K562 (cell line): Measurements from ENCODE around the gene DGLUCY. TPM values are rescaled to one million over a fixed set of nuclear protein-coding genes. Genes with fewer than 3 reads are reported as not detected.

ENCODE experiments used
- ATF1 ChIP-seq, 2 experiments: fragments of 450-650 bp in 1 of 2; IDR thresholded peaks; 2 replicates each; pipeline ENCODE4 v1.6.1; 2016; ENCODE audit warnings: missing compliant biosample characterization in 1 of 2, missing genetic modification characterization in 1 of 2
- BHLHE40 ChIP-seq: IDR thresholded peaks from 2 replicates; pipeline ENCODE4 v1.6.1; 2011; ENCODE audit warnings: low read length, improper control_type of control experiment
- ESRRA ChIP-seq: fragments of 450-650 bp; IDR thresholded peaks from 2 replicates; pipeline ENCODE4 v1.6.1; 2014; ENCODE audit warnings: low read depth, mild to moderate bottlenecking, moderate library complexity, borderline replicate concordance
- FIP1L1 ChIP-seq: fragments of 200-400 bp; formaldehyde crosslinking; IDR thresholded peaks from 2 replicates; pipeline ENCODE4 v1.6.1; 2018; ENCODE audit warnings: mild to moderate bottlenecking, low read depth, low read length; ENCODE audit not compliant: poor library complexity, severe bottlenecking
- FOSL1 ChIP-seq: fragments of 200-800 bp; sonication (Bioruptor generic); conservative IDR thresholded peaks from 2 replicates; pipeline ENCODE4 v1.6.1; 2016; ENCODE audit warnings: missing genetic modification characterization, missing compliant biosample characterization
- HDAC1 ChIP-seq, 2 experiments: fragments of 450-650 bp; IDR thresholded peaks; 2 replicates each; pipeline ENCODE4 v1.6.1; 2016 to 2017; ENCODE audit warnings: inconsistent platforms in 1 of 2, mild to moderate bottlenecking in 1 of 2, moderate library complexity in 1 of 2
- MBD2 ChIP-seq: sonication (generic); IDR thresholded peaks from 2 replicates; pipeline ENCODE4 v1.6.1; 2016; ENCODE audit warnings: low read depth, borderline replicate concordance
- MYBL2 ChIP-seq, 2 experiments: fragments of 450-650 bp in 1 of 2; sonication (generic) in 1 of 2; formaldehyde crosslinking in 1 of 2; IDR thresholded peaks; 2 replicates each; pipeline versions ENCODE4 v1.6.1 to v1.8.1; 2017 to 2022; ENCODE audit warnings: borderline replicate concordance in 1 of 2, inconsistent platforms in 1 of 2, low read depth in 1 of 2, mild to moderate bottlenecking in 1 of 2, missing genetic modification reagents in 1 of 2, moderate library complexity in 1 of 2
- NFE2 ChIP-seq: IDR thresholded peaks from 2 replicates; pipeline ENCODE4 v1.6.1; 2014; ENCODE audit warnings: antibody characterized with exemption, low read depth
- PKNOX1 ChIP-seq: fragments of 450-650 bp; IDR thresholded peaks from 2 replicates; pipeline ENCODE4 v1.6.1; 2016
- POLR2A ChIP-seq: fragments of 450-650 bp; conservative IDR thresholded peaks from 2 replicates; pipeline ENCODE4 v1.6.1; 2016
- POLR2H ChIP-seq: IDR thresholded peaks from 2 replicates; pipeline ENCODE4 v1.6.1; 2016; ENCODE audit warnings: missing genetic modification characterization, low read depth, mild to moderate bottlenecking, control low read depth, missing compliant biosample characterization, moderate library complexity
- SP1 ChIP-seq: sonication (generic); formaldehyde crosslinking; IDR thresholded peaks from 2 replicates; pipeline ENCODE4 v1.8.1; 2022; ENCODE audit warnings: mild to moderate bottlenecking, missing genetic modification reagents
- SUPT5H ChIP-seq: fragments of 450-650 bp; IDR thresholded peaks from 2 replicates; pipeline ENCODE4 v1.6.1; 2016
- TFE3 ChIP-seq: fragments of 450-650 bp; formaldehyde crosslinking; IDR thresholded peaks from 2 replicates; pipeline ENCODE4 v1.4.0; 2020; ENCODE audit warnings: mild to moderate bottlenecking, mixed read lengths
- THAP7 ChIP-seq: fragments of 250-450 bp; sonication (Bioruptor Pico); IDR thresholded peaks from 2 replicates; pipeline ENCODE4 v1.5.0; 2021
- ZKSCAN1 ChIP-seq: fragments of 150-350 bp; IDR thresholded peaks from 2 replicates; pipeline ENCODE4 v1.6.1; 2016; ENCODE audit warnings: low read depth, low read length
- ZNF175 ChIP-seq: fragments of 200-800 bp; sonication (Bioruptor generic); IDR thresholded peaks from 2 replicates; pipeline ENCODE4 v1.6.1; 2016; ENCODE audit warnings: low read depth, mild to moderate bottlenecking, missing genetic modification characterization, missing compliant biosample characterization
- ZNF589 ChIP-seq: fragments of 200-800 bp; sonication (Bioruptor generic); IDR thresholded peaks from 2 replicates; pipeline ENCODE4 v1.6.1; 2016; ENCODE audit warnings: low read depth, missing genetic modification characterization, missing compliant biosample characterization
- polyA plus RNA-seq, 8 experiments: library from polyadenylated mRNA; depleted of rRNA in 4 of 8; stranded (reverse) in 5 of 8; unstranded in 3 of 8; fragments of >200 nt; fragmentation: Nextera tagmentation in 2 of 8; fragmentation: Illumina TruSeq in 1 of 8; extraction: Ambion mirVana in 2 of 8; extraction: Trizol in 1 of 8; gene quantifications; 2 replicates each; pipeline versions ENCODE4 v1.2.1 to v1.2.3, GENCODE V29; 2011 to 2014; ENCODE audit warnings: inconsistent platforms in 1 of 8, missing spikeins in 1 of 8
- total RNA-seq, 7 experiments: library from RNA; depleted of rRNA in 6 of 7; stranded (reverse); fragments of >200 nt in 6 of 7; fragmentation: Illumina TruSeq in 2 of 7; extraction: Trizol in 2 of 7; gene quantifications; 2 replicates each; pipeline versions ENCODE4 v1.2.1 to v1.2.3, GENCODE V29; 2011 to 2021; ENCODE audit warnings: low replicate concordance in 1 of 7

The DGLUCY gene
- total and polyA plus RNA-seq, 9 of the 15 experiments (the other 6 are each of a cell fraction or from before 2014, with no cell fraction given), result 9.9 to 28.4 (median 21.0) TPM

- peak; percentile 56 for TF ChIP-seq TFE3 (CRISPR knock-in tag)
- TF ChIP-seq SUPT5H, result peak; percentile 58
- peak in 1 of 2 experiments; percentile 25; a peak in 1 of 4 replicates for TF ChIP-seq HDAC1 (IDR thresholded peaks at IDR 0.05)
- TF ChIP-seq ZNF175, result 0 out of 2 replicates have a peak, but pooled peaks have one; percentile 43
- 0 out of 2 replicates have a peak, but pooled peaks have one; percentile 25 for TF ChIP-seq SP1 (CRISPR knock-in tag)
- TF ChIP-seq FOSL1, result no peak
- TF ChIP-seq PKNOX1, result peak; percentile 27; the same call in 1 of the 2 replicates
- no peak for TF ChIP-seq FIP1L1
- TF ChIP-seq POLR2H (tag), result 0 out of 2 replicates have a peak, but pooled peaks have one; percentile 38
- 0 out of 2 replicates have a peak, but pooled peaks have one; percentile 13 for TF ChIP-seq MBD2
- TF ChIP-seq ZKSCAN1, result no peak
- TF ChIP-seq POLR2A, result peak; percentile 77
- peak; percentile 92 for TF ChIP-seq BHLHE40
- TF ChIP-seq NFE2, result 0 out of 2 replicates have a peak, but pooled peaks have one; percentile 14
- no peak for TF ChIP-seq THAP7 (CRISPR knock-in tag)
- peak; percentile 99 for TF ChIP-seq ESRRA
- TF ChIP-seq ZNF589 (CRISPR knock-in tag), result peak; percentile 74
- no peak for TF ChIP-seq MYBL2 (IDR thresholded peaks at IDR 0.05; ENCODE audit: low read depth)
- TF ChIP-seq MYBL2 (CRISPR knock-in tag; IDR thresholded peaks at IDR 0.05; ENCODE audit: borderline replicate concordance), result no peak
- TF ChIP-seq ATF1 (CRISPR knock-in tag; IDR thresholded peaks at IDR 0.05), result no peak
- peak; percentile 43; the same call in 1 of the 2 replicates for TF ChIP-seq ATF1 (tag; IDR thresholded peaks at IDR 0.05)
Measured at GRCh38 chr14:91114079-91115065, 499 bp downstream of the DGLUCY start (continued).
